GM18861 (cell line): ENCODE data around the gene GPBAR1.
A peak's percentile ranks its signal among the peaks of the same experiment; 100 is the strongest.
"Not testable (repeated sequence)": the region's sequence is repeated elsewhere in the genome, so short reads cannot be mapped to it uniquely, and the experiment has no call there.

Experiments used
- ATAC-seq: cut with Tn5 transposase; IDR thresholded peaks from one replicate; pipeline ENCODE4 v1.9.1; 2021; ENCODE audit not compliant: unreplicated experiment

Gene GPBAR1

GRCh38 chr2:218266316-218266979 lies 5.6 kb downstream of the GPBAR1 start:
- no peak for ATAC-seq

- ATAC-seq = no peak
These were observed 6.4 kb downstream of the GPBAR1 start for GRCh38 chr2:218267259-218267658.

GRCh38 chr2:218269900-218270720 lies 9.3 kb downstream of the GPBAR1 start, which contains the start of the genes AAMP and PNKD:
Gene AAMP, minus strand, starts transcription at chr2:218270137. Its CDS starts 51 bp downstream, at chr2:218270086.
Gene PNKD, plus strand, starts transcription at chr2:218270519. Its CDS starts 17 bp downstream, at chr2:218270536.
- ATAC-seq = peak; percentile 87

GRCh38 chr2:218270721-218271486 lies 10.1 kb downstream of the GPBAR1 start:
- ATAC-seq = no peak

- no peak for ATAC-seq
These were observed 10.6 kb downstream of the GPBAR1 start for GRCh38 chr2:218271487-218271797.

- no peak for ATAC-seq
These were observed 11.2 kb downstream of the GPBAR1 start for GRCh38 chr2:218271865-218272530.

GRCh38 chr2:218272531-218273212 lies 11.9 kb downstream of the GPBAR1 start:
- ATAC-seq = peak; percentile 22

GRCh38 chr2:218273214-218273907 lies 12.5 kb downstream of the GPBAR1 start:
- not testable (repeated sequence) for ATAC-seq

- no peak for ATAC-seq
These were observed 13.1 kb downstream of the GPBAR1 start for GRCh38 chr2:218273908-218274249.

GRCh38 chr2:218274586-218274985 lies 13.8 kb downstream of the GPBAR1 start:
- no peak for ATAC-seq

- ATAC-seq = no peak
These were observed 14.7 kb downstream of the GPBAR1 start for GRCh38 chr2:218275371-218276072.

GRCh38 chr2:218276986-218277755 lies 16.4 kb downstream of the GPBAR1 start:
- no peak for ATAC-seq

- ATAC-seq = no peak
These were observed 17.1 kb downstream of the GPBAR1 start for GRCh38 chr2:218277921-218278320.

GRCh38 chr2:218278531-218279360 lies 17.9 kb downstream of the GPBAR1 start:
- ATAC-seq = no peak

- ATAC-seq = no peak
These were observed 19.6 kb downstream of the GPBAR1 start for GRCh38 chr2:218280260-218280870.

GRCh38 chr2:218281449-218281848 lies 20.6 kb downstream of the GPBAR1 start:
- no peak for ATAC-seq
